ENCODE data around the gene SPATA25. TPM values are rescaled to one million over a fixed set of nuclear protein-coding genes. Genes with fewer than 3 reads are reported as not detected.

The SPATA25 gene
- total and polyA plus RNA-seq, 4 donors: 0.43 to 7.6 (median 1.2) TPM

GRCh38 chr20:45861221-45862075 is 26.0 kb downstream of the SPATA25 start:
- no peak for DNase-seq (ENCODE audit: low spot score)
- Histone ChIP-seq H3K4me1 (ENCODE audit: control insufficient read depth in 4 of 4, insufficient read depth in 4 of 4, low read length in 3 of 4) (peaks cover 5 to 16% (median 9%) of the 10 kb centered on the region in 4 donors), H3K9ac (ENCODE audit: low read depth in 1 of 2, low read length in 2 of 2) (no peak overlapping the region), H3K36me3 (ENCODE audit: control insufficient read depth in 4 of 4, insufficient read depth in 3 of 4, low read depth in 1 of 4, low read length in 3 of 4) (no peaks in the 10 kb centered on the region), H3K9me3 (ENCODE audit: control insufficient read depth in 4 of 4, low read length in 3 of 4) (no peaks in the 10 kb centered on the region), H3K27ac (ENCODE audit: low read depth in 1 of 2, low read length in 2 of 2) (no peak overlapping the region), H3K4me3 (ENCODE audit: low read depth in 1 of 3, low read length in 3 of 3) (no peak overlapping the region), H3K27me3 (ENCODE audit: control insufficient read depth in 4 of 4, insufficient read depth in 4 of 4, low read length in 3 of 4) (no peaks in the 10 kb centered on the region)
- WGBS: 88% methylated on average over 7 of the region's 7 CpGs
- TF ChIP-seq MAX (IDR thresholded peaks at IDR 0.05) (no peak), YY1 (IDR thresholded peaks at IDR 0.05) (no peak), HNF4G (IDR thresholded peaks at IDR 0.05) (no peak), EGR1 (IDR thresholded peaks at IDR 0.05; ENCODE audit: low read depth in 2 of 2) (no peak), FOXA2 (IDR thresholded peaks at IDR 0.05) (no peak), SP1 (IDR thresholded peaks at IDR 0.05) (no peak), HNF4A (conservative IDR thresholded peaks at IDR 0.05) (no peak)
- TF ChIP-seq, protein P1, sequence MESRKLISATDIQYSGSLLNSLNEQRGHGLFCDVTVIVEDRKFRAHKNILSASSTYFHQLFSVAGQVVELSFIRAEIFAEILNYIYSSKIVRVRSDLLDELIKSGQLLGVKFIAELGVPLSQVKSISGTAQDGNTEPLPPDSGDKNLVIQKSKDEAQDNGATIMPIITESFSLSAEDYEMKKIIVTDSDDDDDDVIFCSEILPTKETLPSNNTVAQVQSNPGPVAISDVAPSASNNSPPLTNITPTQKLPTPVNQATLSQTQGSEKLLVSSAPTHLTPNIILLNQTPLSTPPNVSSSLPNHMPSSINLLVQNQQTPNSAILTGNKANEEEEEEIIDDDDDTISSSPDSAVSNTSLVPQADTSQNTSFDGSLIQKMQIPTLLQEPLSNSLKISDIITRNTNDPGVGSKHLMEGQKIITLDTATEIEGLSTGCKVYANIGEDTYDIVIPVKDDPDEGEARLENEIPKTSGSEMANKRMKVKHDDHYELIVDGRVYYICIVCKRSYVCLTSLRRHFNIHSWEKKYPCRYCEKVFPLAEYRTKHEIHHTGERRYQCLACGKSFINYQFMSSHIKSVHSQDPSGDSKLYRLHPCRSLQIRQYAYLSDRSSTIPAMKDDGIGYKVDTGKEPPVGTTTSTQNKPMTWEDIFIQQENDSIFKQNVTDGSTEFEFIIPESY (IDR thresholded peaks at IDR 0.05): no peak

- H3K27me3 ChIP-seq (ENCODE audit: control insufficient read depth in 4 of 4, insufficient read depth in 4 of 4, low read length in 3 of 4): no peaks in the 10 kb centered on the region
- H3K4me1 ChIP-seq (ENCODE audit: control insufficient read depth in 4 of 4, insufficient read depth in 4 of 4, low read length in 3 of 4): peaks cover 12 to 24% (median 16%) of the 10 kb centered on the region in 4 donors
- no peaks in the 10 kb centered on the region for H3K36me3 ChIP-seq (ENCODE audit: control insufficient read depth in 4 of 4, insufficient read depth in 3 of 4, low read depth in 1 of 4, low read length in 3 of 4)
- no peak for DNase-seq (ENCODE audit: low spot score)
- no peaks in the 10 kb centered on the region for H3K9me3 ChIP-seq (ENCODE audit: control insufficient read depth in 4 of 4, low read length in 3 of 4)
- H3K9ac ChIP-seq (ENCODE audit: low read depth in 1 of 2, low read length in 2 of 2): no peak overlapping the region
- no peak overlapping the region for H3K4me3 ChIP-seq (ENCODE audit: low read depth in 1 of 3, low read length in 3 of 3)
- no peak overlapping the region for H3K27ac ChIP-seq (ENCODE audit: low read depth in 1 of 2, low read length in 2 of 2)
- 82% methylated on average over 7 of the region's 7 CpGs for WGBS
- TF ChIP-seq EGR1 (IDR thresholded peaks at IDR 0.05; ENCODE audit: low read depth in 2 of 2) (no peak), HNF4A (conservative IDR thresholded peaks at IDR 0.05) (no peak), HNF4G (IDR thresholded peaks at IDR 0.05) (no peak), FOXA2 (IDR thresholded peaks at IDR 0.05) (no peak), RXRA (IDR thresholded peaks at IDR 0.05) (no peak), MAX (IDR thresholded peaks at IDR 0.05) (no peak), RAD21 (IDR thresholded peaks at IDR 0.05) (no peak), GABPA (IDR thresholded peaks at IDR 0.05 in 1 of 2, conservative IDR thresholded peaks at IDR 0.05 in 1 of 2) (no peak), SP1 (IDR thresholded peaks at IDR 0.05) (no peak), JUND (IDR thresholded peaks at IDR 0.05) (no peak), ATF3 (IDR thresholded peaks at IDR 0.05) (no peak), NR2F2 (IDR thresholded peaks at IDR 0.05) (no peak), YY1 (IDR thresholded peaks at IDR 0.05) (no peak), TAF1 (conservative IDR thresholded peaks at IDR 0.05) (no peak)
- TF ChIP-seq, protein P1 (IDR thresholded peaks at IDR 0.05): no peak
- TF ChIP-seq, protein P2, sequence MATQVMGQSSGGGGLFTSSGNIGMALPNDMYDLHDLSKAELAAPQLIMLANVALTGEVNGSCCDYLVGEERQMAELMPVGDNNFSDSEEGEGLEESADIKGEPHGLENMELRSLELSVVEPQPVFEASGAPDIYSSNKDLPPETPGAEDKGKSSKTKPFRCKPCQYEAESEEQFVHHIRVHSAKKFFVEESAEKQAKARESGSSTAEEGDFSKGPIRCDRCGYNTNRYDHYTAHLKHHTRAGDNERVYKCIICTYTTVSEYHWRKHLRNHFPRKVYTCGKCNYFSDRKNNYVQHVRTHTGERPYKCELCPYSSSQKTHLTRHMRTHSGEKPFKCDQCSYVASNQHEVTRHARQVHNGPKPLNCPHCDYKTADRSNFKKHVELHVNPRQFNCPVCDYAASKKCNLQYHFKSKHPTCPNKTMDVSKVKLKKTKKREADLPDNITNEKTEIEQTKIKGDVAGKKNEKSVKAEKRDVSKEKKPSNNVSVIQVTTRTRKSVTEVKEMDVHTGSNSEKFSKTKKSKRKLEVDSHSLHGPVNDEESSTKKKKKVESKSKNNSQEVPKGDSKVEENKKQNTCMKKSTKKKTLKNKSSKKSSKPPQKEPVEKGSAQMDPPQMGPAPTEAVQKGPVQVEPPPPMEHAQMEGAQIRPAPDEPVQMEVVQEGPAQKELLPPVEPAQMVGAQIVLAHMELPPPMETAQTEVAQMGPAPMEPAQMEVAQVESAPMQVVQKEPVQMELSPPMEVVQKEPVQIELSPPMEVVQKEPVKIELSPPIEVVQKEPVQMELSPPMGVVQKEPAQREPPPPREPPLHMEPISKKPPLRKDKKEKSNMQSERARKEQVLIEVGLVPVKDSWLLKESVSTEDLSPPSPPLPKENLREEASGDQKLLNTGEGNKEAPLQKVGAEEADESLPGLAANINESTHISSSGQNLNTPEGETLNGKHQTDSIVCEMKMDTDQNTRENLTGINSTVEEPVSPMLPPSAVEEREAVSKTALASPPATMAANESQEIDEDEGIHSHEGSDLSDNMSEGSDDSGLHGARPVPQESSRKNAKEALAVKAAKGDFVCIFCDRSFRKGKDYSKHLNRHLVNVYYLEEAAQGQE (IDR thresholded peaks at IDR 0.05): no peak
- TF ChIP-seq, protein P3, sequence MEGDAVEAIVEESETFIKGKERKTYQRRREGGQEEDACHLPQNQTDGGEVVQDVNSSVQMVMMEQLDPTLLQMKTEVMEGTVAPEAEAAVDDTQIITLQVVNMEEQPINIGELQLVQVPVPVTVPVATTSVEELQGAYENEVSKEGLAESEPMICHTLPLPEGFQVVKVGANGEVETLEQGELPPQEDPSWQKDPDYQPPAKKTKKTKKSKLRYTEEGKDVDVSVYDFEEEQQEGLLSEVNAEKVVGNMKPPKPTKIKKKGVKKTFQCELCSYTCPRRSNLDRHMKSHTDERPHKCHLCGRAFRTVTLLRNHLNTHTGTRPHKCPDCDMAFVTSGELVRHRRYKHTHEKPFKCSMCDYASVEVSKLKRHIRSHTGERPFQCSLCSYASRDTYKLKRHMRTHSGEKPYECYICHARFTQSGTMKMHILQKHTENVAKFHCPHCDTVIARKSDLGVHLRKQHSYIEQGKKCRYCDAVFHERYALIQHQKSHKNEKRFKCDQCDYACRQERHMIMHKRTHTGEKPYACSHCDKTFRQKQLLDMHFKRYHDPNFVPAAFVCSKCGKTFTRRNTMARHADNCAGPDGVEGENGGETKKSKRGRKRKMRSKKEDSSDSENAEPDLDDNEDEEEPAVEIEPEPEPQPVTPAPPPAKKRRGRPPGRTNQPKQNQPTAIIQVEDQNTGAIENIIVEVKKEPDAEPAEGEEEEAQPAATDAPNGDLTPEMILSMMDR (IDR thresholded peaks at IDR 0.05; ENCODE audit: low read depth, low read length, missing input control): no peak
Observed at GRCh38 chr20:45860560-45861220, 26.7 kb downstream of the SPATA25 start.

Measured in liver (tissue), 9 donors.